IMR-90 (cell line): ENCODE data around the gene PNMA8B.

Source experiments
- ELK1 ChIP-seq: fragments of 150-350 bp; IDR thresholded peaks from 2 replicates; pipeline ENCODE4 v1.6.1; 2016; ENCODE audit warnings: low read depth, mild to moderate bottlenecking, low read length, moderate library complexity, borderline replicate concordance
- MXI1 ChIP-seq: IDR thresholded peaks from 2 replicates; pipeline ENCODE4 v1.6.1; 2012; ENCODE audit warnings: low read depth, mild to moderate bottlenecking, low read length, moderate library complexity, borderline replicate concordance
- POLR2A ChIP-seq: IDR thresholded peaks from 2 replicates; pipeline ENCODE4 v1.6.1; 2012; ENCODE audit warnings: mild to moderate bottlenecking, low read depth, low read length
- RCOR1 ChIP-seq: IDR thresholded peaks from 2 replicates; pipeline ENCODE4 v1.6.1; 2012; ENCODE audit warnings: mild to moderate bottlenecking, low read length, improper control_type of control experiment; ENCODE audit not compliant: insufficient replicate concordance
- USF2 ChIP-seq: fragments of 150-350 bp; IDR thresholded peaks from 2 replicates; pipeline ENCODE4 v1.6.1; 2017; ENCODE audit warnings: mild to moderate bottlenecking, antibody characterized with exemption, low read length, low read depth
- TF ChIP-seq, protein P1 (sequence below): conservative IDR thresholded peaks from 2 replicates; pipeline ENCODE4 v1.5.1; 2012; ENCODE audit warnings: mild to moderate bottlenecking, low read depth, low read length, improper control_type of control experiment

- TF ChIP-seq USF2 (no peak), POLR2A (no peak), MXI1 (no peak), RCOR1 (no peak), ELK1 (no peak)
- TF ChIP-seq, protein P1, sequence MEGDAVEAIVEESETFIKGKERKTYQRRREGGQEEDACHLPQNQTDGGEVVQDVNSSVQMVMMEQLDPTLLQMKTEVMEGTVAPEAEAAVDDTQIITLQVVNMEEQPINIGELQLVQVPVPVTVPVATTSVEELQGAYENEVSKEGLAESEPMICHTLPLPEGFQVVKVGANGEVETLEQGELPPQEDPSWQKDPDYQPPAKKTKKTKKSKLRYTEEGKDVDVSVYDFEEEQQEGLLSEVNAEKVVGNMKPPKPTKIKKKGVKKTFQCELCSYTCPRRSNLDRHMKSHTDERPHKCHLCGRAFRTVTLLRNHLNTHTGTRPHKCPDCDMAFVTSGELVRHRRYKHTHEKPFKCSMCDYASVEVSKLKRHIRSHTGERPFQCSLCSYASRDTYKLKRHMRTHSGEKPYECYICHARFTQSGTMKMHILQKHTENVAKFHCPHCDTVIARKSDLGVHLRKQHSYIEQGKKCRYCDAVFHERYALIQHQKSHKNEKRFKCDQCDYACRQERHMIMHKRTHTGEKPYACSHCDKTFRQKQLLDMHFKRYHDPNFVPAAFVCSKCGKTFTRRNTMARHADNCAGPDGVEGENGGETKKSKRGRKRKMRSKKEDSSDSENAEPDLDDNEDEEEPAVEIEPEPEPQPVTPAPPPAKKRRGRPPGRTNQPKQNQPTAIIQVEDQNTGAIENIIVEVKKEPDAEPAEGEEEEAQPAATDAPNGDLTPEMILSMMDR = no peak
Observed at GRCh38 chr19:46470376-46470775, 25.3 kb downstream of the PNMA8B start.
